Measurements from ENCODE around the gene TMEM232.
"Not testable (repeated sequence)": the region's sequence is repeated elsewhere in the genome, so short reads cannot be mapped to it uniquely, and the experiment has no call there.

Gene TMEM232

DNA sequence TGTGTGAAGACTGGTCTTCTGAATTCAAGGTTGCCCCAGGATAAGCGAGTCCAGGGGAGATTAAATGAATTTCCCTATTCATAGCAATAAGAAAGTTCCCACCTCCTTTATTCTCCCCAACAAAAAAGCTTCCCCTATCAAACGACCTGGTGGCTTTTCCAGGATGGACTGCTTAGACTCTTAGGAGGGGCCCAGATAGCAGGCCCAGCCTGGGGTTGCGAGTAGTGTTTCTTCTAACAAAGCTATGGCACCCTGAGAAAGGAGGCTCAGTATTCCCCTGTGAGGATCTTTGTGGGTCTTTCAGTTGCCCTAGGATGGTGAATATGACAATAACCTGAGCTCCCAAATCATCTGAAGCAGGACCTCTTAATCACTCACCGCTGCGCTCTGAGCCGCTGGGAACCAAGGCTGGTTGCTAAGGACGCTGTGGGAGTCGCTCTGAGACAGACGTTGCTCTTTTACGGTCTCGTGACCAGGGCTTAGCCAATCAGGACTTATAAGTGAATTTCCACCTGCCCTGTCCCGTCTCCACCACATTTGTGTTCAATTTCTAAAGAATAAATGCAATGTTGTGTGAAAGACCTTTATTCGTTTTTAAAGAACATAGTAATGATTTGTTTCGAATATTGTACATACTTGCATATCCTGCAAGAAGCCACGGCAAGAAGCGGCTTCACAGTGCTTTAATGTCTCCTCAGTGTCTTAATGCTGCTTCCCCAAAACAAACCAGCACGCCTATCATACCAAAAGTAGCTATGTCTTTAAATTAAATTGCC lies at the start of gene TMEM232:
Gene TMEM232 (minus strand): TSS at position 423 of the 776 bp plus-strand sequence. CDS start 59,319 bp downstream, outside the sequence.
- peak; percentile 37 to 72 for DNase-seq (ENCODE audit: low read depth in 1 of 2, low spot score in 1 of 2)

DNA sequence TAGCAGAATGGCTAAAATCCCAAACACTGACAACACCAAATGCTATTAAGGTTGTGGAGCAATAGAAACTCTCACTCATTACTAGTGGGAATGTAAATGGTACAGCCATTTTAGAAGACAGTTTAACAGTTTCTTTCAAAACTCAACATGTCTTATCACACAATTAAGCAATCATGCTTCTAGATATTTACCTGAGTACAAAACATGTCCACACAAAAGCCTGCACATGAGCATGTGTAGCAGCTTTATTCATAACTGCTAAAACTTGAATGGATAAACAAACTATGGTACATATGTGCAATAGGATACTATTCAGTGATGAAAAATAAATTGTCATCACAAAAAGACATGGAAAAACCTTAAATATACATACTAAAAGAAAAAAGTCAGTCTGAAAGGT lies 43.8 kb upstream of the TMEM232 start:
- DNase-seq (ENCODE audit: low read depth in 1 of 2, low spot score in 1 of 2) = no peak

DNA sequence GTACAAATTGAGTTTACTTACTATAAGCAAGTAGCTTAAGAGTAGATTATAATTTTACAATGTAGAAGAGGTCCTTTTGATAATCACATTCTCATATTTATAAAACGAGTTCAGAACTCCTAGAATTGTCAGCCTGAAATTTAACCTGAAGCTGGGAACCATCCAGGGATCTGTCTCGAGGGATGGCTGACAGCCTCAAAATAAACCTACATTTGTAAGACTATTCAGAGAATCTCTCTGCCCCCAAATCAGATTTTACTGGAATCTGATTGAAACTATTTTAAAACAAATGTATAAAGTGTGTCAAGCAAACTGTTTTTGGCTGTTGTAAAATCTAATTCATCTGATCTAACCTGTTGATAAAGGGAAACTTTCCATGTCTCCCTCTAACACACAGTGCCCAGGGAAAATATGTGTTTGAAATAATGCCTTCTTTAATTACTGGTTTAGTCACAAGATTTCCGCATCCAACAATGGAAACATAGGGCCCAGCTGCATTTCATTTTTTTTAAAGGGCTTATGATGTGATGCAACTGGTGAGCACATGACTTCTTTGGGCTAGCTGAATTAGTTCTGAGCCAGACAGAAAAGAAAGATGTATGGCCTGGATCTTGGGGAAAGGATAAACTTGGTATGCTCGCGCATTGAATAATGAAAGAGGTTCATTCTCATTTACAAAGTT lies 42.7 kb upstream of the TMEM232 start:
- DNase-seq (ENCODE audit: low read depth in 1 of 2, low spot score in 1 of 2) = no peak

DNA sequence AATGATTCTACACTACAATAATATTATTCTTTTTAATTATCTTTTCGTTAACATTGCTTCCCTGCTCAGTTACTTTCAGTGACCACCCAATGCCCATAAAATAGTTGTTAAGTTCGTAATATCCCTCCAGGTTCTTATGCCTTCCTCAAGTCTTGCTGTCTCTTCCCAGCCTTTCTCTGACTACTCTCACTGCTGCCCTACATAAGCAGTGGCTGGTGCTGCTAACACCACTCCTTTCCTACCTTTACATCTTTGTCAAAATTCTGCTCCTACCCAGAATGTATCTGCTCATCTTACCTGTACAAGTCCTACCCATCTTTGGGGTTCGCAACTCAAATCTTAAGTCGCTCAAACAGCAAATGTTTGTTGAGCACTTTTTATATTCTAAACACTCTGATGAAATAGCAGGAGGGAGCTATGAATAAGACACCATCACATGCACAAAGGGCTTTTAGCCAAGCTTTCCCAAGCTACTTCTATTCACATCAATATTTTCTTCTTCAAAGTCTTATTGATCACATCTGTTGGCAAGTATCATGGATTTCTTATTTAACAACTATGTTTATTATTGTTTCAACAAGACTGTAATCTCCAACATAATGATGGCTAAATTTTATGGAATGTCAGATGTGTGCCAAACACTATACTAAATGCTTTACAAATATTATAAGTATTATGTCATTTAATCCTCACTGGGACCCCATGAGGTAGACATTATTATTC lies 41.8 kb upstream of the TMEM232 start:
- DNase-seq (ENCODE audit: low read depth in 1 of 2, low spot score in 1 of 2) = no peak

DNA sequence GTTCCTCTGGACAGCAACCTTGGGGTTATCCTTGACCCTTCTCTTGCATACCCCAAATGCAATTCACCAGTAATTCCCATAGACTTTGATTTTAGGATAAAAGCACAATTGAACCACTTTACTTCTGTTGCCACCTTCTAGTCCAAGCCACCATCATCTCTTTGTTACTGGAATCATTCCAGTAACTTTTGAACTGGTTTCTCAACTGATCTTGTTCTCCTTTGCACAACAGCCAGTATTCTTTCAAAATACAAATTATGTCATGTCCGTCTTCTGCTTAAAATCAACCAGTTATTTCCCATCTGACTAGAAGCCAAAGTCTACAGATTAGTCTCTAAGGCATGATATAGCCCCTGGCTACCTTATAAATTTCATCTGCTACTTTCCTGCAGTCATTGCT lies 33.7 kb upstream of the TMEM232 start:
- no peak for DNase-seq (ENCODE audit: low read depth in 1 of 2, low spot score in 1 of 2)

DNA sequence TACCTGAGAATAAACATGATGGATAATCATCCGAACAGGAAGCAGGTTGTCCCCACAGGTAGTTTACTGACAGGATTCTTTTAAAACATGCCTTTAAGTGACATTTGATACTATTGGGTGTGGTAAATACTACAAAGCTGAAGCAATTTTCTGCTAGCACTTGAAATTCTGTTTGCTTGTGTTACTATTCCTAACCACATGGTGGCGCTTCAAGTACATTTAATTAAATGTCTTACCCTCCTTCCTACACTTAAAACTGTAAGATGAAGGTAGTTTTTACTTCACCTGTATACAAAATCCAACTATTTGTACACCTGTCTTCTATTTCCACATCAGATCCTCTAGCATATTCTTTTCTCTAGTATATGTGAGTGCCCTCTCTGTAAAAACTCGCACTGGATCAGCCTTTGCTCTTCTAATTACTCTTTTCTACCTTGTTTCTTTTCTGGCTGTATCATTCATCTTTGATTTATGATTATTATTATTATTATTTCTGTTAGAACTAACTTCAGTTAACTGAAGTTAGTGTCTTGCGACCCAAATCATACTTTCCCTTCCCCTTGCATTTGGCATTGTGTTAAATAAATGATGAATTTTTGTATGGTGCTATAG lies 30.8 kb upstream of the TMEM232 start:
- peak in 1 of 2 donors; percentile 21 for DNase-seq (ENCODE audit: low read depth in 1 of 2, low spot score in 1 of 2)

DNA sequence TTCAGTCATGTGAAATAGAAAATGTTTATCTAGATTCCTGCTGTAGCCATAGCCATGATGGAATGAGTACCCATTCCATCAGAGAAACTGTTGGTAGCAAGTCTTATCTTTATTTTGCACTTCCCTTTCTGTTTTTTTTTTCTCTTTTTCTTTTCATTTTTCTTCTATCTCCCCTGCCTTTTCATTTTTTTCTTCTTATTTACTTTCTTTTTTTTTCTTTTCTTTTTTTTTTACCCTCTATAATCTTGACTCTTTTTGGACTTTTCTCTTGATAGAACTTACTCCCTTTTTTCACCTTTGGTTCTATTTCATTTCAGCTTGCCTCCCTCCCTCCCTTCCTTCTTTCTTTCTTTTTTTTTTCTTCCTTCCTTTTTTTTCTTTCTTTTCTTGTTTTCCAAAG lies 27.7 kb upstream of the TMEM232 start:
- DNase-seq (ENCODE audit: low read depth in 1 of 2, low spot score in 1 of 2) = no peak

DNA sequence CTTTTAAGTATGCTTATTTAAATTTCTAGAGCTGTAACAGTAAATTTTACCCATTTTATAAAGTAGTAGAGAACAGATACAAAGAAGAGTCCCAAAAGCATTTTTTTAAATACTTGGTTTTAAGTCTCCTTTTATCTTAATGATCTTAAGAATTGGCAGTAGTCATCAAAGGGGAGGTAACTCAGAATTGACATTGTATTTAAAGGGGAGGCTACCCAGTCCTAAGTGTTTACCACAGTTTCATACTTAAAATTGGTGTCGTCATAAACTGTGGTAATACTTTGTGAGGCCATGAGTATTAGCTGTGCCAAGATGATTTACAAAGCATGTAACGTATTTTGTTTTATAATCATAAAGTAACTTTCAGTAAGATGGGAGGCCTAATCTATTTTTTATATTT lies 27.1 kb upstream of the TMEM232 start:
- no peak for DNase-seq (ENCODE audit: low read depth in 1 of 2, low spot score in 1 of 2)

DNA sequence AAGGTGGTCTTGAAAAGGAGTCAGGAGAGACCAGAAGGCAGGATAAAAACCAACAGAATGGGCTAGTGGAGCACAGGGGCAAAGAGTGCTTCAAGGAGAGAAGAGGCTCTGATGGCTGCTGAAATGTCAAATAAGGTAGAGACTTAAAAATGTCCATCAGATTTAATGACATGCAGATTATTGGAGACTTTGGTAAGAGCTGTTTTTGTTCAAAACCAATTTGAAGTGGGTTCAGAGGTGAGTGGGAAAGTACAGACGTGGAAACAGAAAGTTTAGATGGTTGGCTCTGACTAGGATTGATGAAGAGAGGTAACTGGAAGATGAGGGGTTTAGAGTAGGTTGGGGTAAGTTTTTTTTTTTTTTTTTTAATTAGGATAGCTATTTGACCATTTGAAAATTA lies 26.5 kb upstream of the TMEM232 start:
- DNase-seq (ENCODE audit: low read depth in 1 of 2, low spot score in 1 of 2) = no peak

DNA sequence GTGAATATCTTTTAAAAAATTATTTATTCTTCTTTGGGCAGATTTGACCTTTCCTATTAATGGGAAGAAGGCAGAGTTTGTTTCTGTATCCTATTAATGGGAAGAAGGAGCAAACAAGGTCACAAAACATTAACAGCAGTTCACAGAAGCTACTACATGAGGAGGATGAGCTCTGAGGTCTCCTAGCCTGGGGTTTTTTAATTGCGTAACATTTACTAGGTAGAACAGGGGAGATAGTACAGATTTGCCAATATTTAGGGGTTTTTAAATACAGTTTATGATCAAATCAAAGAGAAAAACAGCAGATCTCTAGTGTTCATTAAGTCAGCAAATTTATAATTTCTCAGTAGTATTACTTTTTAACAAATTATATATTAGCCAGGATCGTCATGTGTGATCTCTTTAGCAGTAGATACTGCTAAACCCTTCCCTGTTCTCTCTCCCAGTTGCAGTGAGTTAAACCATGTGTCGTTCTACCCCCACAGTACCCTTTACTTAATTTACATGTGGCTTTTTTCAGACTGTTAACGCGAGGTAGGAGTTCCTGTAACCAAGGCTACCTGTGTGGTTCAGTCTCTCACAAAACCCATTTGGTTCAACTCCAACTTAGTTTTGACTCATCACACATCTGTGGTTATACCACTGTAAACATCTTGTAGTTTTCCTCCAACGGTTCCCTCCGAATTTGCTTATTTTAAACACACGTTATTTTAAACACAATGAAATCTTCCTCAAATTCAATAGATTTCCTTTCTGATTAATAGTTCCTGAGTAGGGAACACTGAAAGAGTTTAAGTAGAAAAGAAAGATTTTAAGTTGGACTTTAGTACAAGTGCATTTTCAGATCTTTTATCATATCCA lies 25.7 kb upstream of the TMEM232 start:
- DNase-seq (ENCODE audit: low read depth in 1 of 2, low spot score in 1 of 2) = peak in 1 of 2 donors; percentile 19

DNA sequence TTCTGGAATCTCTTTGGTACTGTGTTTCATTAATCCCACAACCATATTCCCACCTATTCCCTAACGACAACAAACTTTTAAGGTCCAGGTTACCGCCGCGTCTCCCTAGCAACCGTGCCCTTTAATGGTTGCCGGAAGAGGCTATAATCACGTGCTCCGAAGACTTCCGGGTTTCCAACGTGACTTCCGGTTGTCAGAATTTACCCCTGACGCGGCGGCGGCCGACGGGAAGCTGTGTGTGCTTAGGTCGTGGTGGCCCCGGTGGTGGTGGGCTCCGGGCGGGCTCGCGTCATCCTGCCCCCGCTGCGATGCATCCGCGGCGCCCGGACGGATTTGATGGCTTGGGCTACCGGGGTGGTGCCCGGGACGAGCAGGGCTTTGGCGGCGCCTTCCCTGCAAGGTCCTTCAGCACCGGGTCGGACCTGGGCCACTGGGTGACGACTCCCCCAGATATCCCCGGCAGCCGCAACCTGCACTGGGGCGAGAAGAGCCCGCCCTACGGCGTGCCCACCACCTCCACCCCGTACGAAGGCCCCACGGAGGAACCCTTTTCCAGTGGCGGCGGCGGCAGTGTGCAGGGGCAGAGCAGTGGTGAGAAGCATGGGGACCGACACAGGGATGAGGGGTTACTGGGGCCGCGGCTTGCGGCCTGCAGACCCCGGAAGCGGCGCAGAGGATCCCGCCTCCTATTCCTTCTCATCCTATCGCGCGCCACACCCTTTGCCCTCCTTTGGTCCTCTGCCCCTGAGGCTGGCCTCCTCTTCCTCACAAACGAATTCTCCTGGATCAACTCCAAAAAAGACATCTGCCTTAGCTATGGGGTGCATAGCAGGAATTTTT lies 12.6 kb upstream of the TMEM232 start, which contains the start of gene SLC25A46:
Gene SLC25A46 (plus strand): TSS at position 196 of the 840 bp plus-strand sequence. CDS start 113 bp downstream, at position 309.
- peak; percentile 69 to 88 for DNase-seq (ENCODE audit: low read depth in 1 of 2, low spot score in 1 of 2)

DNA sequence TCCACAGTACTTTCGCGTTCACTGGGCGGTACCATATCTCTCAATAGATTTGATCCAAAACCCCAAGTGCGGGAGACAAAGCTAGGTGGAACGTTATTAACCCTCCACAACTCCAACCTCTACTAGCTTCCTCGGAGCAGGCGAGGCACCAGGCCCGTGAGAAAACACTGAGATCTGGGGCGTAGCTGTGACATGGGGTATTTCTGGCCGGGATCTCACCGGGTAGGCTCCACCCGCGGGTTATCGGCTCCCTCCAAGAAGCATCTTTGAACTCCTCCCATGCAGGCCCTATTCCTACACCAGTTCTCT lies 12.0 kb upstream of the TMEM232 start:
- DNase-seq (ENCODE audit: low read depth in 1 of 2, low spot score in 1 of 2) = no peak

DNA sequence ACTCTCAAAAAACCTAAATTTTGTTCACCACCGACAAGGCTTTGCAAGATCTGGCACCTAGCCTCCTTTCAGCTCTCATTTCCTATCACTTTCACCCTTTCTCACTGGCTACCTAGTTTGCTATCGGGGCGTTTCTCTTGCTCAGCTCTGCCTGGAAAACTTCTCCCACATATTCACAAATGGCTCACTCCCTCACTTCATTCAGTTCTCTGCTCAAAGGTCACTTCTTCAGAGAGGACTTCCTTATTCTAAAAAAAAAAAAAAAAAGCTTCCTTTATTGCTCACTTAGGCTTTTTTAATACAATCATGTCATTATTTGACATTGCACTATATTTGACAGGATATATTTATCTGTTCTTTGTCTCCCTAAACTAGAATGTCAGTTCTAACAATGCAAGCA lies 10.3 kb upstream of the TMEM232 start:
- no peak for DNase-seq (ENCODE audit: low read depth in 1 of 2, low spot score in 1 of 2)

DNA sequence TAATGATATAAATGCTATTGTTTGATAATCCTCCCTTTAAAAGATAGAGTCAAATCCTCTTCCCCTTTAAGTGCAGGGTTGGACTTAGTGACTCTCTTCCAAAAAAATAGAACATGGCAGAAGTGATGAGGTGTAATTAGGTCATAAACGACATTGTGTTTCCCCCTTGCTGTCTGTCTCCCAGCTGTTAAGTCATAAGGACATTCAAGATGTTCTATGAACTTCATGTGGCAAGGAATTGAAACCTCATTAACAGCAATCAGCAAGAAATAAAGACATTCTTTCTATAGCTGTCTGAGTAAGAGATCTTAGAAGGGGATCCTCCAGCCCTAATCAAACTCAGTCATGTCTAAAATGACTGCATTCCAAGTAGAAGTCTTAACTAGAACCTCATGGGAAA lies 9.1 kb upstream of the TMEM232 start:
- DNase-seq (ENCODE audit: low read depth in 1 of 2, low spot score in 1 of 2) = no peak

DNA sequence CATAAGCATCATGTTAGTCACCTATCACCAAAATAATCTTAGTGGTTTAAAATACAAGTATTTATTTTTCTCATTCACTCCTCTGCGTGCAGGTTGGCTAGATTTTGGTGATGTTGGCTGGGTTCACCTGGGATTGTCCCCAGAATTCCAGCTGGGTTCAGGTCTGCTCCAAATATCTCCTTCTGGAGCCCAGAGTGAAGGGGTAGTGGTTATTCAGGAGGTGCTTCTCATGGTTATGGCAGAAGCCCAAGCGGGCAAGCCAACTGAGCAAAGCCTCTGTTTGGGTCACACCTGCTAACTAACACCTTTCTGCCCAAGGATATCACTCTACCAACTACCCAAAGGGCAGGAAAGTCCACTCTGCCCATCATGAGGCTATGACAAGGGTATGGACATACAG lies 7.6 kb upstream of the TMEM232 start:
- DNase-seq (ENCODE audit: low read depth in 1 of 2, low spot score in 1 of 2) = no peak

DNA sequence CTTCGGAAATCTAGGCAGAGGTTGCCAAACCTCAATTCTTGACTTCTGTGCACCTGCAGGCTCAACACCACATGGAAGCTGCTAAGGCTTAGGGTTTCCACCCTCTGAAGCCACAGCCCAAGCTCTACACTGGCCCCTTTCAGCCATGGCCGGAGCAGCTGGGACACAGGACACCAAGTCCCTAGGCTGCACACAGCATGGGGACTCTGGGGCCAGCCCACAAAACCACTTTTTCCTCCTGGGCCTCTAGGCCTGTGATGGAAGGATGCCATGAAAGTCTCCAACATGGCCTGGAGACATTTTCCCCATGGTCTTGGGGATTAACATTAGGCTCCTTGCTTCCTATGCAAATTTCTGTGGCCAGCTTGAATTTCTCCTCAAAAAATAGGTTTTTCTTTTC lies 5.0 kb upstream of the TMEM232 start:
- not testable (repeated sequence) for DNase-seq (ENCODE audit: low read depth in 1 of 2, low spot score in 1 of 2)

DNA sequence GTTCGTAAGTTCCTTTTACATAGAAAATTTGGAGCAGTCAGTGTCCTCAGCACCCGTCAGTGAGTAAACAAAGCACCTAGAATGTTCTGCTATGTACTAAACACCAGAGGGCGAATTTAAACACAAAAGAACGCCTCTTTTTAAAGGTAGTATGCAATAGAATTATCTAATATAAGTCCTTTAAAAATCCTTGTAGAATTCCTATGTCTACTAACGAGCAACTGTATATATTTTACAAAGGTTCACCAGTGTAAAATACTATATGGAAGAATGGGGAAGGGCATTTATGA lies 499 bp upstream of the TMEM232 start:
- DNase-seq (ENCODE audit: low read depth in 1 of 2, low spot score in 1 of 2) = no peak

DNA sequence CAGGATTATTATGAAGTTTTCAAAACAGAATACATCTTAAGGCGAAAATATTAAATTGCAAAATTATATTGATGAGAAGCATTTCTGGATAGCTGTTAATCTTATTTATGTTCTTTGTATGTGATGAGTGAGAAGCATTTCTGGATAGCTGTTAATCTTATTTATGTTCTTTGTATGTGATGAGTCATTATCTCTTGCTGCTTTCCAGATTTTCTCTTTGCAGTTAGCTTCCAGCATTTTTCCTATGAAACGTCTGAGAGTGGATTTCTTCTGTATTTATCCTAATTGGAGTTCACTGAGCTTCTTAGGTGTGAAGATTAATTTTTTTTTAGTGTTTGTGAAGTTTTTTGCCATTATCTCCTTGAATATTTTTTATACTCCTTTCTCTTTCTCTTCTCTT lies 8.2 kb downstream of the TMEM232 start:
- DNase-seq (ENCODE audit: low read depth in 1 of 2, low spot score in 1 of 2) = no peak

DNA sequence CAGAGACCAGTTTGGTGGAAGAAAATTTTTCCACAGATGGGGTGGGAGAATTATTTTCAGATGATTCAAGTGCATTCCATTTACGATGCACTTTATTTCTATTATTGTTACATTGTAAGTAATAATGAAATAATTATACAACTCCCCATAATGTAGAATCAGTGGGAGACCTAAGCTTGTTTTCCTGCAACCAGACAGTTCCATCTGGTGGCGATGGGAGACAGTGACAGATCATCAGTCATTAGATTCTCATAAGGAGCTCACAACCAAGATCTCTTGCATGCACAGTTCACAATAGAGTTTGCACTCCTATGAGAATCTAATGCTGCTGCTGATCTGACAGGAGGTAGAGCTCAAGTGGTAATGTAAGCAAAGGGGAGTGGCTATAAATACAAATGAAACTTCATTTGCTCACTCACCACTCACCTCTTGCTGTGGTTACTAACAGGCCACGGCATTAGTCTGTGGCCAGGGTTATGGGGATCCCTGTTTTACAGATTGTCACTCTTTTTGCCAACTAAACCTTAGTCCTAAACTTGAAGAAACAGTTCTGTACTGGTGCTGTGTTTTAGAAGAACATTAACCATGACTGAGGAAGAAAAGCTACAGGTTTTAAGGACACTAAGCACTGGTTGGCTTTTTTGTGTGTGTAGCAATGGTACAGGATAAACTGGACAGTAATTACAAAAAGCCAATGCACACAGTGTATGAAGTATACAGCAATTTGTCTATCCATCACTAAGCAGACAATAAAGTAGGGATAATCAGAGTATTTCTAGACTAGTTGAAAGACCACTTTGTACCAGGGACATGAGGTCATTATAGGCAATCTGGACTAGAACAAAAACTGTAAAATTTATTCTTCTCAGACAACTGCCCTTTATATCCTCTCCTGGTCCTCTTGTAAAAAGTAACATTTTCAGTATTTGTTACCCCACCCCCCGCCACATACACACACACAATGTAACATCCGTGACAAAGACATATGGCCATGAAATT lies 9.9 kb downstream of the TMEM232 start:
- no peak for DNase-seq (ENCODE audit: low read depth in 1 of 2, low spot score in 1 of 2)
